IPS-20b (cell line): ENCODE data around the gene HAUS7.

Experiments used
- H3K27ac ChIP-seq: one replicate; pipeline ENCODE4 v1.5.1; 2013; ENCODE audit warnings: low read length
- H3K27me3 ChIP-seq: 2 replicates; pipeline ENCODE4 v1.6.1; 2013; ENCODE audit warnings: mild to moderate bottlenecking, low read length, inconsistent platforms; ENCODE audit not compliant: insufficient read depth
- H3K36me3 ChIP-seq: 2 replicates; pipeline ENCODE4 v1.6.1; 2013; ENCODE audit warnings: low read depth, mild to moderate bottlenecking, inconsistent platforms, low read length, moderate library complexity; ENCODE audit not compliant: insufficient read depth
- H3K4me1 ChIP-seq: 2 replicates; pipeline ENCODE4 v1.6.1; 2013; ENCODE audit warnings: mild to moderate bottlenecking, control low read depth, inconsistent platforms, low read length, moderate library complexity; ENCODE audit not compliant: insufficient read depth
- H3K4me3 ChIP-seq: 2 replicates; pipeline ENCODE4 v1.5.1; 2013; ENCODE audit warnings: mild to moderate bottlenecking, low read length, inconsistent platforms
- H3K9ac ChIP-seq: 2 replicates; pipeline ENCODE4 v1.6.1; 2013; ENCODE audit warnings: low read depth, mild to moderate bottlenecking, inconsistent platforms, low read length, moderate library complexity
- H3K9me3 ChIP-seq: 2 replicates; pipeline ENCODE4 v1.6.1; 2013; ENCODE audit warnings: mild to moderate bottlenecking, low read depth, low read length, inconsistent platforms; ENCODE audit not compliant: insufficient read depth

Gene HAUS7

GRCh38 chrX:153496590-153496959, 26.2 kb upstream of the HAUS7 start:
- H3K9me3 ChIP-seq, result no peaks in the 10 kb centered on the region
- no peaks in the 10 kb centered on the region; the same call in 1 of the 2 replicates for H3K27me3 ChIP-seq
- no peak overlapping the region for H3K9ac ChIP-seq
- H3K27ac ChIP-seq, result no peak overlapping the region
- no peaks in the 10 kb centered on the region for H3K4me1 ChIP-seq
- no peak overlapping the region for H3K4me3 ChIP-seq
- H3K36me3 ChIP-seq, result no peaks in the 10 kb centered on the region

DNA sequence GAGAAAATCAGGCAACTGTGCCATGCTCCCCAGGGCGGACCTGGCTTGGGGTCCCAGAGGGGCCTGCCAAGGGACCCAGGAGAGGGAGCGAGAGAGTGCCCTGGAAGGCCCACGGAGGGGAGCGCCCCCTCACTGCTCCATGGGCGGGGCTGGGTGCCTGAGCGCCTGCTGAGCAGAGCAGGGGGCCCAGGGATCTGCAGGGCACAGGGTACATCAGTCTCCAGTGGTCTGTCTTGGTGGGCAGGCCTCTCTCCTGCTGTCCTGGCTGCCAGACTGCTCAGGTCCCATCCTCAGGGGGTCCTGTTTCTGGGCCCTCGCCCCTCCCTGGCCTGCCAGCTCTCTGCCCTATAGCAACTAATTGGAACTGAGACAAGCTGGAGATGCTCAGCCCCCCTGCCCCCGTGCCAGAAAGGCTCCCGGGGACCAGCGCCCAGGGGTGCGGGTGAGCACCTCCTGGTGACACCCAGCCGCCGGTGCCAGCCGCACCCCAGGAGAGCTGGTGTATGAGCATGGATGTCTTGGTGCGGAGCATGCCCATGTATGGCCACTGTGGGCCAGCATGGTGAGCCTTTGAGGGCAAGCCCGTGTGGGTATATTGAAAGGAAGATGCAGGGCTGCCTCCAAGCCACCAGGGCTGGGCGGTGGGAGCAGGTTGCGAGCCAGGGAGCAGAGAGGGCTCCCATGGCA, 25.7 kb upstream of the HAUS7 start:
- Histone ChIP-seq H3K4me1 (no peaks in the 10 kb centered on the region), H3K4me3 (no peak overlapping the region), H3K9me3 (no peaks in the 10 kb centered on the region), H3K9ac (no peak overlapping the region), H3K27me3 (no peaks in the 10 kb centered on the region; the same call in 1 of the 2 replicates), H3K36me3 (no peaks in the 10 kb centered on the region), H3K27ac (no peak overlapping the region)

DNA sequence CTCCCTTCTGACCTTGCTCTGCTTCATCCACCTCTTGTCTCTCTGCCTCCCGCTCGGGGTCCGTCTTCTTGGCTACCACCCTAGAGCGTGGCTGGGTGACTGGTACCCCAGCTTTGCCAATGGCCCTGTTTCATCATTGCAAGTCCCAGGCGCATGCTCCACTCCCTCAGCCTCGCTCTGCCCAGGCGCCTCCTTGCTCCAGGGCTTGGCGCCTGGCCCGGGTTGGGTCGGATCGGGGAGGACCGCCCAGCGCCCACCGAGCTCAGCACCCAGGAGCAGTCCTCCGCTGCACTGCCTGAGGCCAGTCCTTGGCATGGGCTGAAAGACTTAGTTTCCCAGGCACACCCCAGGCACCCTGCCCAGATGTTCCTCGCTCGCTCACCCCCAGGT, 25.0 kb upstream of the HAUS7 start:
- Histone ChIP-seq H3K9me3 (no peaks in the 10 kb centered on the region), H3K27ac (no peak overlapping the region), H3K27me3 (no peaks in the 10 kb centered on the region; the same call in 1 of the 2 replicates), H3K4me1 (no peaks in the 10 kb centered on the region), H3K9ac (no peak overlapping the region), H3K36me3 (no peaks in the 10 kb centered on the region), H3K4me3 (peak overlapping the region; percentile 57; the same call in 1 of the 2 replicates)

DNA sequence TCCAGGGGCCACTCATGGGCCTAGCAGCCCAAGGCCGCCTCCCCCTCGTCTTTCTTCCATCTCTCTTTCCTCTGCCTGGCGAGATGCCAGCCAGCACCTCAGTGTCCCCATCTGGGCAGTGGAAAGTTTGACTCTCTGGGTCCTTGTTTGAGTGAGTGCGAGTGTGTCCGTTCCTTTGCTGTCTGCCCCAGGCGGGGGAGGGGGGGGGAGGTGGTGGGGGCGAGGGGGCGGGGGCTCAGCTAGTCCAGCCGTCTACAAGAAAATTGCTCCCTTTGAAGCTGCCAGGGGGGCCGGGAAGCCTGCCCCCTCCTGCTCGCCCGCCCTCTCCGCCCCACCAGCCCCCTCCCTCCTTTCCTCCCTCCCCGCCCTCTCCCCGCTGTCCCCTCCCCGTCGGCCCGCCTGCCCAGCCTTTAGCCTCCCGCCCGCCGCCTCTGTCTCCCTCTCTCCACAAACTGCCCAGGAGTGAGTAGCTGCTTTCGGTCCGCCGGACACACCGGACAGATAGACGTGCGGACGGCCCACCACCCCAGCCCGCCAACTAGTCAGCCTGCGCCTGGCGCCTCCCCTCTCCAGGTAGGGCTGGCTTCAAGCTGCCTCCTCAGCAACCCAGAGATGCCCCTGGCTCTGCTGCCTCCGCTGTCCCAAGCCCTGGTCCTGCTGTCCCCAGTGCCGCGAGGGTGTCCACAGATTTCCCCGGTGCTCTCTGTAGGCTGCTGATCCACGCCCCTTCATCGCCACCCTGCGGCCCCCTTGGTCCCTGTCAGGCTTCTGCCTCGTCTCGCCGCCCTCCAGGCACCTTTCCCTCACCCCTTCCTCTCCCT, 24.4 kb upstream of the HAUS7 start, which contains the start of gene BGN:
TSS of gene BGN (plus strand) at position 440 of the 821 bp plus-strand sequence. CDS start 9,652 bp downstream, outside the sequence.
- Histone ChIP-seq H3K36me3 (no peaks in the 10 kb centered on the region), H3K9ac (no peak within 1 kb of the TSS), H3K4me3 (peak within 1 kb of the TSS; percentile 57; the same call in 1 of the 2 replicates), H3K4me1 (no peaks in the 10 kb centered on the region), H3K27me3 (no peaks in the 10 kb centered on the region; the same call in 1 of the 2 replicates), H3K27ac (no peak within 1 kb of the TSS), H3K9me3 (no peaks in the 10 kb centered on the region)

DNA sequence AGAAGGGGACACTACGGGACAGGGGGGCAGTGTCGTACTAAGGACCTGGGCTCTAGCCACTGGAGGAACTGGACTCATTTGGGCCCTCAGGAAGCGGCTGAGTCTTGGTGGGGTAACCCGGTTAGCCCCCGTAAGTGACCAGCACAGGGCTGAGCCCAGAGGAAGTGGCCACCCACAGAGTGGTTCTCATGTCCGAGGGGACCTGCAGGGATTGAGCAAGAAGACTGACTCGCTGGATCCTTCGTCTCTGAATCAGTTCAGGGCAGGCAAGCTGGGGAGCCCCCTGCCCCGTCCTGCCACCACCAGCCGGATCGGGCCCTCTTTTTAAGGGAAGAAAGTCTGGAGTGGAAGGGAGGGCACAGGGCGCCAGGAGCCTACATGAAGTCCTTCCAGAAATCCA, 23.7 kb upstream of the HAUS7 start:
- no peaks in the 10 kb centered on the region; the same call in 1 of the 2 replicates for H3K27me3 ChIP-seq
- no peaks in the 10 kb centered on the region for H3K36me3 ChIP-seq
- no peaks in the 10 kb centered on the region for H3K9me3 ChIP-seq
- H3K9ac ChIP-seq, result no peak overlapping the region
- no peak overlapping the region for H3K27ac ChIP-seq
- H3K4me3 ChIP-seq, result no peak overlapping the region
- H3K4me1 ChIP-seq, result no peaks in the 10 kb centered on the region

DNA sequence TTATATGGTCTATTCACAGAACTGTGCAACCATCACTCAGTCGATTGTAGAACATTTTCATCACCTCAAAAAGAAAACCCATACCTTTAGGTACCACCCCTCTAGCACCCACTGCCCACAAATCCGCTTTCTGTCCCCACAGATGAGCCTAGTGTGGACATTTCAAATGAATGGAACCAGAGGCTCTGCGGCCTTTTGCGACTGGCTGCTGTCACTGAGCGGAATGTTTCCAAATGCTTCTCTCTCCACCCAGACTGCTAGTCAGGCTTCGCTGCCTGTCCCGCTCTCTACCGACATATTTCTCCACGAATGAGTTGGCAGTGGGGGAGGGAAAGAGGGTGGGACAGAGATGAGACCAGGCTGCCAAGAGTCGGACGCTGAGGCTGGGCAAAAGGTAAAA, 22.7 kb upstream of the HAUS7 start:
- H3K27ac ChIP-seq, result no peak overlapping the region
- H3K4me1 ChIP-seq, result no peaks in the 10 kb centered on the region
- no peaks in the 10 kb centered on the region; the same call in 1 of the 2 replicates for H3K27me3 ChIP-seq

GRCh38 chrX:153492543-153492942, 22.2 kb upstream of the HAUS7 start:
- Histone ChIP-seq H3K4me1 (no peaks in the 10 kb centered on the region), H3K27ac (no peak overlapping the region), H3K9me3 (no peaks in the 10 kb centered on the region), H3K9ac (no peak overlapping the region), H3K27me3 (no peaks in the 10 kb centered on the region; the same call in 1 of the 2 replicates), H3K4me3 (no peak overlapping the region), H3K36me3 (no peaks in the 10 kb centered on the region)

More for the DNA sequence above, 22.7 kb upstream of the HAUS7 start:
- Histone ChIP-seq H3K9me3 (no peaks in the 10 kb centered on the region), H3K36me3 (no peaks in the 10 kb centered on the region), H3K9ac (no peak overlapping the region), H3K4me3 (no peak overlapping the region)

GRCh38 chrX:153491918-153492317, 21.5 kb upstream of the HAUS7 start:
- H3K4me1 ChIP-seq, result no peaks in the 10 kb centered on the region
- H3K36me3 ChIP-seq, result no peaks in the 10 kb centered on the region
- no peaks in the 10 kb centered on the region; the same call in 1 of the 2 replicates for H3K27me3 ChIP-seq
- H3K27ac ChIP-seq, result no peak overlapping the region
- no peak overlapping the region for H3K9ac ChIP-seq
- H3K9me3 ChIP-seq, result no peaks in the 10 kb centered on the region
- H3K4me3 ChIP-seq, result no peak overlapping the region

DNA sequence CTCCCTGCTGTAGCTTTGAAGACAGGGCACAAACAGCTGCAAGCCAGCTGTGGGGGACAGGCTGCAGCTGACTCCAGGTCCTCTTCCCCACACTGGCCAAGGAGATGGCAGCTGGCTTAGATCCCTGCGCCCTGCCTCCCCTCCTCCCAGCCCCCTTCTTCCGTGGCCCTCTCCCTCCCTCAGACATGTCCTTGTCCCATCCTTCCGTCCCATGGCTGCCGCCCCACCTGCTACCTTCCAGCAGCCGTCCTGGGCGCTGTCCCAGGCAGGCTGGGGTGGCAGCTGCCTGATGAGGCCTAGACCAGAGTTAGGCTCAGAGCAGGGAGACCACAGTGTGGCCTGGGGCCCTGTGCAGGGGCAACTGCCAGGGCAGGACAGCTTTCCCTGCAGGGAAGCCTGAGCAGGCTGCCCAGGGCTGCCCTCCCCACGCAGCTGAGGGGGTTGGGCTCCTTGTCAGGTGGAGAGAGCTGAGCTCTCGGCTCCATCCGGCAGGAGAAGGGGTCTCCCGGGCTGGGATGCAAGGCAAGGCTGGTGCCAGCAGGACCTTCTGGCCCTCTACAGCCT, 21.1 kb upstream of the HAUS7 start:
- H3K27me3 ChIP-seq, result no peaks in the 10 kb centered on the region; the same call in 1 of the 2 replicates
- no peaks in the 10 kb centered on the region for H3K4me1 ChIP-seq
- no peaks in the 10 kb centered on the region for H3K9me3 ChIP-seq
- no peaks in the 10 kb centered on the region for H3K36me3 ChIP-seq
- no peak overlapping the region for H3K27ac ChIP-seq
- no peak overlapping the region for H3K4me3 ChIP-seq
- no peak overlapping the region for H3K9ac ChIP-seq

GRCh38 chrX:153490217-153490930, 20.0 kb upstream of the HAUS7 start:
- no peaks in the 10 kb centered on the region; the same call in 1 of the 2 replicates for H3K27me3 ChIP-seq
- H3K36me3 ChIP-seq, result no peaks in the 10 kb centered on the region
- no peak overlapping the region for H3K4me3 ChIP-seq
- H3K4me1 ChIP-seq, result no peaks in the 10 kb centered on the region
- H3K9ac ChIP-seq, result no peak overlapping the region
- H3K27ac ChIP-seq, result no peak overlapping the region
- no peaks in the 10 kb centered on the region for H3K9me3 ChIP-seq

DNA sequence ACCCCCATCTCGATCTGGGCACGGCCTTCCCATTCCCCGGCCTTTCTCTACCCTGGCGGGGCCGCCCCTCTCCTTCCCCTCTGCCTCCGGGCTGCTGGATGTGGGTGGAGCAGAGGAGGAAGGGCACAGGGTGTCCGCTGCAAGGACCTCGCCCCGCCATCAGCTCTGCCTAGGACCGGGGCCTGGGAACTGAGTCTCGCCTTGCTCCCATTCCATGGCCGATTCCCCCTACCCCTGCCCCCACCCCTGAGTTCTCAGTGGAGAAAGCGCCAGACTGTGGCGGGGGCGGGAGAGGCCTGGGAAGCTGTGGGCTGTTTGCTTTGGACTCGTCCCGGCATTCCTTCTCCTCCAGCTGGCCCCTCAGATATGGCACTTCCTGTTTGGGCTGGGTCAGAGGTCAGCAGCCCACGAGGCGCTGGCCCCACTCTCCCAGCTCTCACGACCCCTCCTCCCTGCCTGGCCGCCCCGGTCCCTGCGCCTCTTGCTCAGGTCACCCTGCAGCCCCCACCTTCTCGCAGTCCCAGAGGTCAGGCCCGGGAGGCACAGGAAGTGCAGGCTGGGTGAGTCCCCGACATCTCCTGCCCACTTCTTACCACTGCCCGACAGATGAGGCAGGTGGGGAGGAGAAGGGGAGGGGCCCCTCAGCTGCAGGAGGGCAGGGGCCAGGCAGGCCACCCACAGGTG, 18.0 kb upstream of the HAUS7 start:
- no peaks in the 10 kb centered on the region for H3K36me3 ChIP-seq
- H3K9me3 ChIP-seq, result no peaks in the 10 kb centered on the region
- H3K9ac ChIP-seq, result no peak overlapping the region
- no peak overlapping the region for H3K27ac ChIP-seq
- no peaks in the 10 kb centered on the region for H3K4me1 ChIP-seq
- no peaks in the 10 kb centered on the region for H3K27me3 ChIP-seq
- no peak overlapping the region for H3K4me3 ChIP-seq
